Testis (tissue), 2 donors: Measurements from ENCODE around the gene TMIE.

ENCODE experiments used
- POLR2A ChIP-seq: fragments of 450-650 bp; IDR thresholded peaks from one replicate; pipeline ENCODE4 v1.6.1; 2017; ENCODE audit warnings: antibody characterized with exemption, mild to moderate bottlenecking, moderate library complexity
- TF ChIP-seq, protein P1 (sequence below), 3 experiments: fragments of 450-650 bp in 2 of 3; fragments of 200-600 bp in 1 of 3; sonication (generic) in 1 of 3; IDR thresholded peaks; one replicate each; pipeline ENCODE4 v1.5.1; 2016 to 2019; ENCODE audit warnings: antibody characterized with exemption in 3 of 3, mild to moderate bottlenecking in 2 of 3, moderate library complexity in 1 of 3

DNA sequence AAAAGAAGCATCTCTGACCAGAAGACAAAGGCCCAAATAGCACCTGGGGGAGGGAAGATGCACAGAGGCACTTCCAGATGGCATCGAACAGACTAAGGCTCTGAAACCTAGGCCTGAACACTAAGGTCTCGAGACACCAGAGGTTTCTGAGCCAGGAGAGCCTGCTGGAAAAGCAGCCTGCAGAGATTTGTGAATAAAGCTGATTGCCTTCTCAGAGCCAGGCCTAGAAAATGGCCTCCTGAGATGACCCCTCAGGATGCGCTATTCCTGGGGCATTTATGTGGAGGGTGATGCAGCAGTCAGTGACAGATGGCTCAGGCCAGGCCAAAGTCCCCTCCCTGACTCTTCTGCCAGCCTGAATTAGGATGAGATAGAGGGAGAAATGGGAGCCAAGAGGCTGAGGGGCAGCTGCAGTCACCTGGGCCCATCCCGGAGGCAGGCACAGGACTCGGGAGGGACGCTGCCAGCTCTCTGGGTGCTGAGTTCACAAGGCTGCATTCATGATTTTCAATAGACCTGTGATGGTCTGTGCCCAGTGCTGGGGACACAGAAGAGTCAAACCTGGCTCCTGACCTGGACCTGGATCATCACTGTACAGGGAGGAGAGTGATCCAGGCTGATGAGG is 9.6 kb downstream of the TMIE start:
- TF ChIP-seq, protein P1, sequence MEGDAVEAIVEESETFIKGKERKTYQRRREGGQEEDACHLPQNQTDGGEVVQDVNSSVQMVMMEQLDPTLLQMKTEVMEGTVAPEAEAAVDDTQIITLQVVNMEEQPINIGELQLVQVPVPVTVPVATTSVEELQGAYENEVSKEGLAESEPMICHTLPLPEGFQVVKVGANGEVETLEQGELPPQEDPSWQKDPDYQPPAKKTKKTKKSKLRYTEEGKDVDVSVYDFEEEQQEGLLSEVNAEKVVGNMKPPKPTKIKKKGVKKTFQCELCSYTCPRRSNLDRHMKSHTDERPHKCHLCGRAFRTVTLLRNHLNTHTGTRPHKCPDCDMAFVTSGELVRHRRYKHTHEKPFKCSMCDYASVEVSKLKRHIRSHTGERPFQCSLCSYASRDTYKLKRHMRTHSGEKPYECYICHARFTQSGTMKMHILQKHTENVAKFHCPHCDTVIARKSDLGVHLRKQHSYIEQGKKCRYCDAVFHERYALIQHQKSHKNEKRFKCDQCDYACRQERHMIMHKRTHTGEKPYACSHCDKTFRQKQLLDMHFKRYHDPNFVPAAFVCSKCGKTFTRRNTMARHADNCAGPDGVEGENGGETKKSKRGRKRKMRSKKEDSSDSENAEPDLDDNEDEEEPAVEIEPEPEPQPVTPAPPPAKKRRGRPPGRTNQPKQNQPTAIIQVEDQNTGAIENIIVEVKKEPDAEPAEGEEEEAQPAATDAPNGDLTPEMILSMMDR (IDR thresholded peaks at IDR 0.05), result no peak
- TF ChIP-seq POLR2A, result no peak
